ENCODE measurements around the gene DNA2. TPM values are rescaled to one million over a fixed set of nuclear protein-coding genes. Genes with fewer than 3 reads are reported as not detected.

The DNA2 gene
- polyA plus RNA-seq, 1 donor (not counting 4 experiments of a cell fraction or from before 2014, with no cell fraction given): 7.6 TPM

DNA sequence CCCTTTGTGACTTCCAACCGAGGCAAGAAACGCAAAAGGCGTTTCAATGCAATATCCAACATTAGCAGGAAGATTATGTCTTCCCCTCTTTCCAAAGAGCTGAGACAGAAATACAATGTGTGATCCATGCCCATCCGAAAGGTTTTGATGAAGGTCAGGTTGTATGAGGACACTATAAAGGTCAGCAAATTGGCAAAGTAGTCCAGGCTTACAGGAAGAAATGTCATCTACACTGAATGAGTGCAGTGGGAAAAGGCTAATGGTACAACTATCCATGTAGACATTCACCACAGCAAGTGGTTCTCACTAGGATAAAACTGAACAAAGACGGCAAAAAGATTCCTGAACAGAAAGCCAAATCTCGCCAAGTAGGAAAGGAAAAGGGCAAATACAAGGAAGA is 27.8 kb upstream of the DNA2 start:
- H3K27me3 ChIP-seq (ENCODE audit: control insufficient read depth, extremely low read depth, insufficient read depth, low read length): no peaks in the 10 kb centered on the region
- H3K4me1 ChIP-seq (ENCODE audit: control insufficient read depth, extremely low read depth, insufficient read depth, low read length): no peaks in the 10 kb centered on the region
- H4K20me1 ChIP-seq (ENCODE audit: control insufficient read depth, extremely low read depth, insufficient read depth, low read length): no peaks in the 10 kb centered on the region
- H3K4me3 ChIP-seq (ENCODE audit: control insufficient read depth in 2 of 3, extremely low read depth in 1 of 3, insufficient read depth in 2 of 3, low read depth in 1 of 3, low read length in 3 of 3): no peak overlapping the region
- H3K27ac ChIP-seq (ENCODE audit: control insufficient read depth, insufficient read depth, low read length): no peak overlapping the region
- H3K9ac ChIP-seq (ENCODE audit: control insufficient read depth, extremely low read depth, insufficient read depth, low read length): no peak overlapping the region
- TF ChIP-seq, protein P1, sequence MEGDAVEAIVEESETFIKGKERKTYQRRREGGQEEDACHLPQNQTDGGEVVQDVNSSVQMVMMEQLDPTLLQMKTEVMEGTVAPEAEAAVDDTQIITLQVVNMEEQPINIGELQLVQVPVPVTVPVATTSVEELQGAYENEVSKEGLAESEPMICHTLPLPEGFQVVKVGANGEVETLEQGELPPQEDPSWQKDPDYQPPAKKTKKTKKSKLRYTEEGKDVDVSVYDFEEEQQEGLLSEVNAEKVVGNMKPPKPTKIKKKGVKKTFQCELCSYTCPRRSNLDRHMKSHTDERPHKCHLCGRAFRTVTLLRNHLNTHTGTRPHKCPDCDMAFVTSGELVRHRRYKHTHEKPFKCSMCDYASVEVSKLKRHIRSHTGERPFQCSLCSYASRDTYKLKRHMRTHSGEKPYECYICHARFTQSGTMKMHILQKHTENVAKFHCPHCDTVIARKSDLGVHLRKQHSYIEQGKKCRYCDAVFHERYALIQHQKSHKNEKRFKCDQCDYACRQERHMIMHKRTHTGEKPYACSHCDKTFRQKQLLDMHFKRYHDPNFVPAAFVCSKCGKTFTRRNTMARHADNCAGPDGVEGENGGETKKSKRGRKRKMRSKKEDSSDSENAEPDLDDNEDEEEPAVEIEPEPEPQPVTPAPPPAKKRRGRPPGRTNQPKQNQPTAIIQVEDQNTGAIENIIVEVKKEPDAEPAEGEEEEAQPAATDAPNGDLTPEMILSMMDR (optimal IDR thresholded peaks at IDR 0.05 in 1 of 3, IDR thresholded peaks at IDR 0.05 in 1 of 3, conservative IDR thresholded peaks at IDR 0.05 in 1 of 3; ENCODE audit: extremely low read depth in 1 of 3, insufficient read depth in 2 of 3, low read length in 3 of 3): no peak
- no peak for TF ChIP-seq EZH2 (IDR thresholded peaks at IDR 0.05; ENCODE audit: low read length)
- dilution Hi-C loops (cut with MboI; ENCODE audit: extremely low pct_ligation_motif_present, low sequenced_read_pairs): no loop called here
- H3K4me2 ChIP-seq (ENCODE audit: control insufficient read depth, extremely low read depth, insufficient read depth, low read depth, low read length): no peak overlapping the region
- no peaks in the 10 kb centered on the region for H3K9me3 ChIP-seq (ENCODE audit: control insufficient read depth, low read depth, low read length)
- no peaks in the 10 kb centered on the region for H3K9me1 ChIP-seq (ENCODE audit: control insufficient read depth, extremely low read depth, insufficient read depth, low read length)
- no peak overlapping the region for H2AFZ ChIP-seq (ENCODE audit: control insufficient read depth, low read length)
- H3K36me3 ChIP-seq (ENCODE audit: control insufficient read depth in 2 of 2, extremely low read depth in 1 of 2, insufficient read depth in 2 of 2, low read length in 2 of 2): peaks cover 3 to 11% of the 10 kb centered on the region in 2 experiments
- no peaks in the 10 kb centered on the region for H3K79me2 ChIP-seq (ENCODE audit: control insufficient read depth, insufficient read depth, low read length)
- FAIRE-seq (no peak), DNase-seq (ENCODE audit: low read depth, low spot score) (no peak)

DNA sequence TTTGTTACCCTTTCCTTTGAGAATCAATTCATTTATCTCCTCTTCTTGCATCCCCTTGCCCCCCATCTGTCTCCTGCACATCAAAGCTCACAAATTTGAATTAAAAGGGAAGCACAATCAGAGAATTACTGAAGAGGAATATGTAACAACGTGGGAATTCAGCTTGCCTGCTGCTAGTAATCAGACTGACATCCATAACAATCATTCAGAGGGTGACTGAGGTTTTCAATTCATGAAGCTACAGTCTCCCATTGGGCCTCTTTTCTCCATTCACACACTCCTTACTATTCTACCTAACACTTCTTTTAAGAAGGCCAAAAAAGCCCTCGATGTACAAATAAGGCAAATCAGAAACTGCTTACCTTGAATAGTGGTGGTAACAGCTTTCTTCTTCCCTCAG is 24.3 kb upstream of the DNA2 start:
- dilution Hi-C loops (cut with MboI; ENCODE audit: extremely low pct_ligation_motif_present, low sequenced_read_pairs): no loop called here
- Histone ChIP-seq H3K9me1 (ENCODE audit: control insufficient read depth, extremely low read depth, insufficient read depth, low read length) (no peaks in the 10 kb centered on the region), H3K36me3 (ENCODE audit: control insufficient read depth in 2 of 2, extremely low read depth in 1 of 2, insufficient read depth in 2 of 2, low read length in 2 of 2) (peaks cover 3 to 11% of the 10 kb centered on the region in 2 experiments), H2AFZ (ENCODE audit: control insufficient read depth, low read length) (no peak overlapping the region), H3K4me2 (ENCODE audit: control insufficient read depth, extremely low read depth, insufficient read depth, low read depth, low read length) (no peak overlapping the region), H3K4me3 (ENCODE audit: control insufficient read depth in 2 of 3, extremely low read depth in 1 of 3, insufficient read depth in 2 of 3, low read depth in 1 of 3, low read length in 3 of 3) (no peak overlapping the region), H4K20me1 (ENCODE audit: control insufficient read depth, extremely low read depth, insufficient read depth, low read length) (no peaks in the 10 kb centered on the region), H3K9ac (ENCODE audit: control insufficient read depth, extremely low read depth, insufficient read depth, low read length) (no peak overlapping the region), H3K79me2 (ENCODE audit: control insufficient read depth, insufficient read depth, low read length) (no peaks in the 10 kb centered on the region), H3K9me3 (ENCODE audit: control insufficient read depth, low read depth, low read length) (no peaks in the 10 kb centered on the region), H3K4me1 (ENCODE audit: control insufficient read depth, extremely low read depth, insufficient read depth, low read length) (no peaks in the 10 kb centered on the region), H3K27me3 (ENCODE audit: control insufficient read depth, extremely low read depth, insufficient read depth, low read length) (no peaks in the 10 kb centered on the region), H3K27ac (ENCODE audit: control insufficient read depth, insufficient read depth, low read length) (no peak overlapping the region)
- TF ChIP-seq, protein P1 (optimal IDR thresholded peaks at IDR 0.05 in 1 of 3, IDR thresholded peaks at IDR 0.05 in 1 of 3, conservative IDR thresholded peaks at IDR 0.05 in 1 of 3; ENCODE audit: extremely low read depth in 1 of 3, insufficient read depth in 2 of 3, low read length in 3 of 3): no peak
- TF ChIP-seq EZH2 (IDR thresholded peaks at IDR 0.05; ENCODE audit: low read length): no peak
- DNase-seq (ENCODE audit: low read depth, low spot score) (no peak), FAIRE-seq (no peak)
